Upper lobe of left lung (tissue), 6 donors: ENCODE data around the gene ATP2B2. TPM values are rescaled to one million over a fixed set of nuclear protein-coding genes. Genes with fewer than 3 reads are reported as not detected.
A peak's percentile ranks its signal among the peaks of the same experiment; 100 is the strongest.
"Not testable (repeated sequence)": the region's sequence is repeated elsewhere in the genome, so short reads cannot be mapped to it uniquely, and the experiment has no call there.

Source experiments
- ATAC-seq, 2 donors: fragments of 200-7000 bp; cut with Tn5 transposase; one replicate each; pipeline ENCODE4 v1.9.1; 2022; ENCODE audit warnings: mild to moderate bottlenecking in 2 of 2, moderate library complexity in 2 of 2; ENCODE audit not compliant: low FRiP score in 2 of 2
- DNase-seq, 2 donors: peaks; one replicate each; pipeline ENCODE4 v3.0.0-alpha.2; 2019 to 2020
- H3K27ac ChIP-seq, 4 donors: fragments of 200-600 bp; sonication (generic); one replicate each; pipeline ENCODE4 v1.5.1; 2016 to 2019
- H3K27me3 ChIP-seq, 4 donors: fragments of 200-600 bp; sonication (generic); one replicate each; pipeline ENCODE4 v1.5.1; 2017 to 2019
- H3K36me3 ChIP-seq, 4 donors: fragments of 200-600 bp; sonication (generic); one replicate each; pipeline ENCODE4 v1.5.1; 2016 to 2019
- H3K4me1 ChIP-seq, 4 donors: fragments of 200-600 bp; sonication (generic); one replicate each; pipeline ENCODE4 v1.5.1; 2018 to 2019
- H3K4me3 ChIP-seq, 4 donors: fragments of 200-600 bp; sonication (generic); one replicate each; pipeline ENCODE4 v1.5.1; 2017 to 2019; ENCODE audit warnings: mild to moderate bottlenecking in 2 of 4, moderate library complexity in 1 of 4
- H3K9me3 ChIP-seq, 4 donors: fragments of 200-600 bp; sonication (generic); one replicate each; pipeline ENCODE4 v1.5.1; 2018 to 2019
- CTCF ChIP-seq, 6 experiments: fragments of 450-650 bp in 4 of 6; fragments of 200-600 bp in 2 of 6; sonication (generic) in 2 of 6; IDR thresholded peaks; one replicate each; pipeline ENCODE4 v1.5.1; 2016 to 2019; ENCODE audit warnings: antibody characterized with exemption in 6 of 6
- EP300 ChIP-seq, 4 donors: sonication (generic); formaldehyde crosslinking; IDR thresholded peaks; one replicate each; pipeline ENCODE4 v1.5.1; 2017; ENCODE audit warnings: antibody characterized with exemption in 4 of 4, control low read depth in 2 of 4
- POLR2A ChIP-seq, 4 donors: fragments of 450-650 bp; IDR thresholded peaks; one replicate each; pipeline ENCODE4 v1.5.1; 2016 to 2017; ENCODE audit warnings: antibody characterized with exemption in 4 of 4, mild to moderate bottlenecking in 2 of 4
- POLR2AphosphoS5 ChIP-seq, 2 donors: sonication (generic); formaldehyde crosslinking; IDR thresholded peaks; one replicate each; pipeline ENCODE4 v1.5.1; 2017; ENCODE audit warnings: antibody characterized with exemption in 2 of 2
- WGBS, 2 donors: methylation state at CpG; one replicate each; pipeline ENCODE4 v1.1.5; 2017 to 2018; 5-methylcytosine and 5-hydroxymethylcytosine counted together
- total RNA-seq, 6 donors: library from RNA; depleted of rRNA in 4 of 6; stranded (reverse); fragments of >200 nt in 4 of 6; gene quantifications; one replicate each; pipeline versions ENCODE4 v1.1.0 to v1.2.1, GENCODE V29; 2016 to 2021
- donor health status: DM: no; HTN: no; CAD: no; lungs with moderate emphysema.
- donor health status: DM: no; HTN: yes; CAD: no; lungs with severe emphysema.

ATP2B2 gene
- total RNA-seq, 6 donors from 2014 or later = 0.13 to 0.30 TPM; not detected in 4

DNA sequence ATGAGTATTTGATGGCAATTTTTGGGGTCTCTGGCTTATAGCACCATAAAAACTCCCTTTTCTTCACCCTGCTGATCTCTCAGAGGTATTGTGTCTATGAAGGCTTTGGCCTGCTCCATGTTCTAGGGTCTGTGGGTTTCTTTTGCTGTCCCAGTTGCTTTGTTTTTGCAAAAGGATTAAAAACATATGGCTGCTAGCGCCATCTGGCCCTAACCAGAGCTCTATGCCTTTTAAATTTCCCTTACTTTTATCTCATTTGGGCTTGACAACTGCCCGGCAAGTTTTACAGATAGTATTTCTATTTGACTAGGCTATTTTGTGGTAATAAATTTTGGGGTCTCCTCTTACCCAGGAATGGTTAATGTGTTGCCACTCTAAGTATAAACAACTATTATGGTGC, 206.2 kb downstream of the ATP2B2 start:
- H3K27me3 ChIP-seq = no peaks in the 10 kb centered on the region
- no peak overlapping the region for H3K4me3 ChIP-seq
- H3K36me3 ChIP-seq = peaks cover 23 to 68% (median 54%) of the 10 kb centered on the region in 4 donors
- TF ChIP-seq POLR2AphosphoS5 (IDR thresholded peaks at IDR 0.05) (no peak), CTCF (IDR thresholded peaks at IDR 0.05) (no peak), EP300 (IDR thresholded peaks at IDR 0.05) (no peak), POLR2A (IDR thresholded peaks at IDR 0.05) (no peak)
- no peak for DNase-seq
- WGBS, 2 donors = 95 to 100% methylated on average over 2 of the region's 2 CpGs
- no peaks in the 10 kb centered on the region for H3K9me3 ChIP-seq
- H3K27ac ChIP-seq = no peak overlapping the region
- ATAC-seq = no peak
- H3K4me1 ChIP-seq = no peaks in the 10 kb centered on the region

- not testable (repeated sequence) for H3K4me3 ChIP-seq, DNase-seq, ATAC-seq, H3K9me3 ChIP-seq, H3K27me3 ChIP-seq, H3K4me1 ChIP-seq, H3K27ac ChIP-seq
- no CpG with 5 or more reads among the region's 1 CpG for WGBS, 2 donors
- peaks cover 15 to 56% (median 42%) of the 10 kb centered on the region in 4 donors for H3K36me3 ChIP-seq
These were observed 207.3 kb downstream of the ATP2B2 start for GRCh38 chr3:10298064-10298463.

DNA sequence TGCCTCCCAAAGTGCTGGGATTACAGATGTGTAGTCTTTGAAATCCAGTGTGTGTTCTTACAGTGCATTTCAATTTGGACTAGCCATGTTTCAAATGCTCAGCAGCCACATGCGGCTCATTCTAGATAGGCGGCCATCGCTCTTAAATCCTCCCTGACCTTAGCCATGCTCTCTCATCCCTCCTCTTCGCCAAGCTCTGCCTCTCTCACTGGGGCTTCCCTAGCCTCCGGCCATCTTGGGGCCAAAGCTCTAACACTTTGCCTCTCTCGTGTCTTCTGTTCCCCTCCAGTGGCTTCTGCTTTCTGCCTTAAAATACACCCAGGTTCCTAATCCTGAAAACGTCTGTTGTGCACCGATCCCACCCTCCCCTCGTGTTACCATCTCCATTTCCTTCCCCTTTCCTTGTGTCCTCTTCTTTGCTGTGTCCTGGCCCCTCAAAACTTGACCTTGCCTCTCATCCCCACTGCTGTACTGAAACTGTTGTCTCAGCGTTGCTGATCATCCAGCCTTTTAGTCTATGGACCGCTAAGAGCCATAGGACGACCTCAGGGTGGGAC, 211.3 kb downstream of the ATP2B2 start:
- H3K4me3 ChIP-seq = no peak overlapping the region
- H3K27ac ChIP-seq = no peak overlapping the region
- peaks cover 0 to 23% (median 11%) of the 10 kb centered on the region in 4 donors for H3K36me3 ChIP-seq
- no peak for TF ChIP-seq POLR2AphosphoS5 (IDR thresholded peaks at IDR 0.05)
- TF ChIP-seq CTCF (IDR thresholded peaks at IDR 0.05) = no peak
- TF ChIP-seq POLR2A (IDR thresholded peaks at IDR 0.05) = no peak
- no peak for TF ChIP-seq EP300 (IDR thresholded peaks at IDR 0.05)
- ATAC-seq = no peak
- DNase-seq = no peak
- H3K9me3 ChIP-seq = no peaks in the 10 kb centered on the region
- 80 to 82% methylated on average over 12 of the region's 12 CpGs for WGBS, 2 donors
- H3K4me1 ChIP-seq = peaks cover 0 to 12% (median 8%) of the 10 kb centered on the region in 4 donors
- no peaks in the 10 kb centered on the region for H3K27me3 ChIP-seq

- Histone ChIP-seq H3K27ac (peak within 1 kb of the TSS; percentile 11 to 70 (median 51)), H3K36me3 (peaks cover 0 to 28% (median 17%) of the 10 kb centered on the region in 4 donors), H3K4me3 (peak within 1 kb of the TSS in 1 of 4 donors; percentile 5), H3K4me1 (peaks cover 0 to 12% (median 8%) of the 10 kb centered on the region in 4 donors), H3K27me3 (no peaks in the 10 kb centered on the region), H3K9me3 (no peaks in the 10 kb centered on the region)
- TF ChIP-seq EP300 (IDR thresholded peaks at IDR 0.05) (no peak), CTCF (IDR thresholded peaks at IDR 0.05) (no peak), POLR2A (IDR thresholded peaks at IDR 0.05) (no peak), POLR2AphosphoS5 (IDR thresholded peaks at IDR 0.05) (no peak)
- 39 to 40% methylated on average over 12 of the region's 12 CpGs for WGBS, 2 donors
- ATAC-seq (peak in 1 of 2 donors; percentile 48), DNase-seq (peak in 1 of 2 donors; percentile 59)
These were observed 212.6 kb downstream of the ATP2B2 start, which contains the start of gene GHRL for GRCh38 chr3:10292505-10293419. Gene GHRL (minus strand): TSS chr3:10292947. CDS start chr3:10290180, 2,767 bp downstream.

DNA sequence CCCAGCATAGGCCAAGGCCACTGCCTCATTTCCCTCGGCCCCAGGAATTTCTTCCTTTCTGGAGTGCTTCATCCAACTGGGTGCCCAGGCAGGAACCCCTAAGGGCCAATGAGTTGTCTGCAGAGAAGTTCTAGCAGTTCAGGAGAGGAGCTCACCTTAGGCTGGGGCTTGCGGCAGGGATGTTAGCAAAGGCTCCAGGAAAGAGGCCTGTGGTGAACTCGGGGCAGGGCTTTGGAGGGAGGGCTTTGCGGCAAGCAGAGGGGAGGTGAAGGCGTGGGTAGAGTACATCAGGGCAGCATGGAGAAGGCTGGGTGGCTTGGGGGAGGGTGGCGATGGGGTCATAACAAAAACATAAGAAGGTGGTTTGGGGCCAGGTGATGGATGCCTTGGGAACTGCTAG, 213.7 kb downstream of the ATP2B2 start:
- peaks cover 0 to 33% (median 19%) of the 10 kb centered on the region in 4 donors for H3K36me3 ChIP-seq
- H3K27me3 ChIP-seq = no peaks in the 10 kb centered on the region
- peaks cover 0 to 13% (median 9%) of the 10 kb centered on the region in 4 donors for H3K4me1 ChIP-seq
- DNase-seq (no peak), ATAC-seq (no peak)
- no peak overlapping the region for H3K27ac ChIP-seq
- H3K4me3 ChIP-seq = no peak overlapping the region
- 84 to 94% methylated on average over 6 of the region's 6 CpGs for WGBS, 2 donors
- no peaks in the 10 kb centered on the region for H3K9me3 ChIP-seq
- TF ChIP-seq EP300 (IDR thresholded peaks at IDR 0.05) = no peak
- no peak for TF ChIP-seq POLR2AphosphoS5 (IDR thresholded peaks at IDR 0.05)
- no peak for TF ChIP-seq CTCF (IDR thresholded peaks at IDR 0.05)
- TF ChIP-seq POLR2A (IDR thresholded peaks at IDR 0.05) = no peak
